ENCODE results near the gene RNF157. TPM values are rescaled to one million over a fixed set of nuclear protein-coding genes. Genes with fewer than 3 reads are reported as not detected.
"Not testable (repeated sequence)": the region's sequence is repeated elsewhere in the genome, so short reads cannot be mapped to it uniquely, and the experiment has no call there.

The RNF157 gene
- total RNA-seq, 3 donors from 2014 or later = 11.6 to 45.8 (median 17.5) TPM

DNA sequence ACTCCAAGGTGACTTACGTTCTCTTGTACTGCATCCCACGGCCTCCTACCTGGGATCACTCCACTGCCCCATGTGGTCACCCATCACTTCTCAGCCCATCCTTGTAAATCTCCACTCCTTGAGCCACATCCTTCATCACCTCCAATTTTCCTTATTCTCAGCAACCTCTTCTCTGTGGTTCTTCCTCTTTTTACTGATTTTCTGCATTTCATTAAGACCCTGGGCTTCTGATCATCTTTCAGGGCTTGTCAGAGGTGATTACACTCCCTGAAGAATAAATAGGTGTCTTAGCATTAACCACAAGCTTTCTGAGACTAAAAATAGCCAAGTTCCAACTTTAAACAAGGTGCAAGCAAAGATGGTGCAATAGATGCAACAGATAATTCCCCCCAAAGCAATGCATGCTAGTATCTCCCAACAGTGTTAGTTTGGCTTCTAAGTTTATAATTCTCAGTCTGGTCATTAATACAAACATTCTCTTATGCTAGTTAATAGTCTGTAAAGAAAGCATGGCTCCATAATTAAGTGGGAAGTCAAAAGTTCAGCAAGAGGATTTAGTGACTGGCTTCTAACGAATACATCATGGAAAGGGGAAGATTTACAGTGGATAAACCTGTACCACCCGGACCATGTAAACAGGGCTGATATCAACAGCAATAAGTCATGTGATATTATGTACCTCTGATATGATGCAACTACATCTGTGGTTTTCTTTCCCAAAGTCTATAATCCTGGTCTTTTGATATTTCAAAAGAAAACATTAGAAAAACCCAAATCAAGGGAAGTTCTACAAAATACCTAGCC lies 51.9 kb downstream of the RNF157 start:
- Histone ChIP-seq H3K4me1 (ENCODE audit: low read depth) (no peaks in the 10 kb centered on the region), H3K4me3 (no peak overlapping the region), H3K9me3 (no peaks in the 10 kb centered on the region), H3K36me3 (ENCODE audit: low read depth) (no peaks in the 10 kb centered on the region)
- ATAC-seq (no peak), DNase-seq (no peak)
- TF ChIP-seq, protein P1, sequence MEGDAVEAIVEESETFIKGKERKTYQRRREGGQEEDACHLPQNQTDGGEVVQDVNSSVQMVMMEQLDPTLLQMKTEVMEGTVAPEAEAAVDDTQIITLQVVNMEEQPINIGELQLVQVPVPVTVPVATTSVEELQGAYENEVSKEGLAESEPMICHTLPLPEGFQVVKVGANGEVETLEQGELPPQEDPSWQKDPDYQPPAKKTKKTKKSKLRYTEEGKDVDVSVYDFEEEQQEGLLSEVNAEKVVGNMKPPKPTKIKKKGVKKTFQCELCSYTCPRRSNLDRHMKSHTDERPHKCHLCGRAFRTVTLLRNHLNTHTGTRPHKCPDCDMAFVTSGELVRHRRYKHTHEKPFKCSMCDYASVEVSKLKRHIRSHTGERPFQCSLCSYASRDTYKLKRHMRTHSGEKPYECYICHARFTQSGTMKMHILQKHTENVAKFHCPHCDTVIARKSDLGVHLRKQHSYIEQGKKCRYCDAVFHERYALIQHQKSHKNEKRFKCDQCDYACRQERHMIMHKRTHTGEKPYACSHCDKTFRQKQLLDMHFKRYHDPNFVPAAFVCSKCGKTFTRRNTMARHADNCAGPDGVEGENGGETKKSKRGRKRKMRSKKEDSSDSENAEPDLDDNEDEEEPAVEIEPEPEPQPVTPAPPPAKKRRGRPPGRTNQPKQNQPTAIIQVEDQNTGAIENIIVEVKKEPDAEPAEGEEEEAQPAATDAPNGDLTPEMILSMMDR (IDR thresholded peaks at IDR 0.05) = no peak
- intact Hi-C loops (cut with DNase I, micrococcal nuclease) = loop anchor here in 1 of 2 donors (10.0 kb wide), 2 partner anchors 64 to 86 kb away; no protein-coding TSS in a partner anchor

DNA sequence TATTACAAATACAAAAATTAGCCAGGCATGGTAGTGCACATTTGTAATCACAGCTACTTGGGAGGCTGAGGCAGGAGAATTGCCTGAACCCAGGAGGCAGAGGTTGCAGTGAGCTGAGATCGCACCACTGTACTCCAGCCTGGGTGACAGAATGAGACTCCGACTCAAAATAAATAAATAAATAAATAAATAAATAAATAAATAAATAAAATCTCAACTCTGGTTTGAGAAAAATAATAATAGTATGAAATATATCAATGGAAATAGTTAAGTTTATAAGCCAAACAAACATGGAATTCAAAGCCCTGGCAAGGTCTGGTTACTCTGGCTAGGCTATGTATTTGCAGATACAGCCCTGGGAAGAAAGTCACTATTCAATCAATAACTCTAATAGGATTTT lies 53.5 kb downstream of the RNF157 start:
- DNase-seq; H3K4me3 ChIP-seq; H3K9me3 ChIP-seq; H3K36me3 ChIP-seq (ENCODE audit: low read depth); ATAC-seq; H3K4me1 ChIP-seq (ENCODE audit: low read depth): not testable (repeated sequence)
- intact Hi-C loops (cut with DNase I, micrococcal nuclease) = loop anchor here in 1 of 2 donors (10.0 kb wide), 2 partner anchors 62 to 88 kb away; no protein-coding TSS in a partner anchor

DNA sequence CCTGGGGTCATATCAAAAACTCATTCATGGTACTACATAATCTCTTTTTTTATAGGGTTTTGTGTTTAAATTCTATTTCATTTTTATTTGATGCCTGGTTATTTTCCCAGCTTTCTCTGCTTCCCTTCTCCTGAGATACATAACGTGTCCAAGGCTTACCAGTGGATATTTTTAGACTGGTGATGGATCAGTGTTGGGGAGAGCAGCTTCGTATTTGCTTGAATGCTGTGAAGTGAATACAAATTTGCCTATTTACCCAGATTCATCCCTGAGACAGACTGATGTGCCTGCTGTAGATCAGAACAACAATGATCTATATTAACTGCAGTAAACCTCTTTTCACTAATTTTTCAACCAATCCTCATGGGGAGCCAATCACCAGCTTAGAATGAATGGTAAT lies 56.0 kb downstream of the RNF157 start:
- H3K36me3 ChIP-seq (ENCODE audit: low read depth) = no peaks in the 10 kb centered on the region
- no peaks in the 10 kb centered on the region for H3K9me3 ChIP-seq
- ATAC-seq (no peak), DNase-seq (no peak)
- intact Hi-C loops (cut with DNase I, micrococcal nuclease) = loop anchor here (5.0 to 10.0 kb wide), 3 partner anchors 59 to 91 kb away; no protein-coding TSS in a partner anchor
- TF ChIP-seq, protein P1 (IDR thresholded peaks at IDR 0.05) = no peak
- no peak overlapping the region for H3K4me3 ChIP-seq
- H3K4me1 ChIP-seq (ENCODE audit: low read depth) = no peaks in the 10 kb centered on the region

DNA sequence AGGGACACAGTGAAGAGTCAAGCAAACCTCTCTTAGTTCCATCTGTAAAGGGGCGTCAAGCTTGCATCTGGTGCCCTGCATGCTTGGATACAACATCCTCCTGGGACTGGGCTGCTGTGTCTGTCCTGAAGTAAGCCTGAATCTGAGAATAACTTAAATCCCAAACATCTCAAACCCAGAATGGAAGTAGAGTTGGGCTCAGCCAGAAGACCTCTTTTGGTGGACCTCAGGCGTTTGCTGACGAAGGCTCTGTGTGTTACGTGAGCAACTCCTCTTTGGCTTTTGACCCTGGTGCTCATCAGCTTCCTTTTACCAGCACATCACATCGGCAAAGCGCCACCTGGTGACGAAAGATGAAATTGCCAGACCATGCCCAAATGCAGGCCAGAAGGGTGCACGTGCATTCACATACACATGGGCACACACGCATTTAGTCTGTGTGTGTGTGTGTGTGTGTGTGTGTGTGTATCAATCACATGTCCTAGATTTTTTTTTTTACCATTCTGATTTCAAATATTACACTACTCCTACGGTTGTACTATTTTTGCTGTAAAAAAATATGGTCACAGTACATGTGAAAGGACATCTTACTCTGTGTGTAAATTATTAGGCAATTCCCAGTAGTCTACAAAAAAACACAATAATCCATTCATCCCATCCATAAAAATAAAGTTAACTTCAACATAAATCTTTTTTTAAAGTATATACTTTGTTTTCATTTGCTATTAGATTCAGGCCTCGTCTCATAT lies 58.1 kb downstream of the RNF157 start:
- DNase-seq = peak; percentile 88 to 98 (median 95)
- Histone ChIP-seq H3K36me3 (ENCODE audit: low read depth) (no peaks in the 10 kb centered on the region), H3K4me3 (no peak overlapping the region), H3K9me3 (no peaks in the 10 kb centered on the region), H3K4me1 (ENCODE audit: low read depth) (no peaks in the 10 kb centered on the region)
- intact Hi-C loops (cut with DNase I, micrococcal nuclease) = loop anchor here (5.0 to 10.0 kb wide), 3 partner anchors 57 to 93 kb away; no protein-coding TSS in a partner anchor
- TF ChIP-seq, protein P1 (IDR thresholded peaks at IDR 0.05) = peak; percentile 77
- ATAC-seq = peak; percentile 97

DNA sequence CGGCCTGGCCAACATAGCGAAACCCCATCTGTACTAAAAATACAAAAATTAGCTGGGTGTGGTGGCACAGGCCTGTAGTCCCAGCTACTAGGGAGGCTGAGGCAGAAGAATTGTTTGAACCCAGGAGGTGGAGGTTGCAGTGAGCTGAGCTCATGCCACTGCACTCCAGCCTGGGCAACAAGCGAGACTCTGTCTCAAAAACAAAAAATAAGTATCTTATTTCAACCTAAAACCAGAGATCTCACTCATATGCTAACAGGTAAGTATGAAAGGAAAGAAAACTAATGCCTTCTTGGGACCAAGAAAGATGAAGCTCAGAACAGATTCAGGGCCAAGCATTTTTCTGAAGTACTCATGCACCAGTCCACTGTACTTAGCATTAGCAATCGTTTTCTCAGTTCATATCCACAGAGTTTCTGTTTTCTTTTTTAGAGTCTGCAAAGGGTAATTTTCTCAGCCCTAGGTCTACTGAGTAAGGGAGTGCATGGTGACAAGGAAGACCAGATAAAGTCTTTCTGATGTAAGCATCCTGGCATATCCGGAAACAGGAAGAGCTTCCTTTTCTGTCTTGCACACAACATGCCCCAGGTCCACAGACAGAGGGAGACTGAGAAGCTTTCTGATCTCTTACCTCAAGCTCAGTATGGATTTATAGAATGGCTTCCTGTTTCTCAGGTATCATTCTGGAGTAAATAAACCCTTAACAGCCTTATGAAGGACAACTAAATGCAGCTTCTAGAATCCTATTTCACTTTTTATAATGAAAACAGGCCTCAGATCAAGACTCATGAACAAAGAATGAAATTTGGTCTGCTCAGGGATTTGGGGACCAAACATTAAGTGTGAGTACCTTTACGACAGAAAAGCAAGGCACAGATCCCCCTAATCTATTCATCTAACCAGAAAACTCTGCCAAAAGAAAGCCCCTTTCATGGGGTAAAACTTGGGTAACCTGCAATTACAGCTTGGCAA lies 60.5 kb downstream of the RNF157 start:
- Histone ChIP-seq H3K4me1 (ENCODE audit: low read depth) (no peaks in the 10 kb centered on the region), H3K9me3 (no peaks in the 10 kb centered on the region), H3K36me3 (ENCODE audit: low read depth) (no peaks in the 10 kb centered on the region), H3K4me3 (no peak overlapping the region)
- TF ChIP-seq, protein P1 (IDR thresholded peaks at IDR 0.05) = no peak
- peak; percentile 49 for ATAC-seq
- no peak for DNase-seq
- intact Hi-C loops (cut with DNase I, micrococcal nuclease) = loop anchor here (5.0 to 10.0 kb wide), 3 partner anchors 55 to 95 kb away; no protein-coding TSS in a partner anchor

Data from mucosa of descending colon (tissue), 3 donors.